IMR-90 (cell line): ENCODE measurements around the gene MGAT5B. TPM values are rescaled to one million over a fixed set of nuclear protein-coding genes. Genes with fewer than 3 reads are reported as not detected.
"Not testable (repeated sequence)": the region's sequence is repeated elsewhere in the genome, so short reads cannot be mapped to it uniquely, and the experiment has no call there.

Experiments
- ATAC-seq: fragments of 200-7000 bp; cut with Tn5 transposase; 2 replicates; pipeline ENCODE4 v1.9.1; 2020; ENCODE audit warnings: low read depth, mild to moderate bottlenecking, moderate library complexity
- BruUV-seq: library from RNA; stranded (reverse); fragments of 400-500 nt; replicated peaks from 2 replicates; lab custom pipeline; 2021; lab: Mats Ljungman, UMichigan
- CTCF ChIA-PET: fragments of 300-600 bp; formaldehyde crosslinking; extraction: SDS; loops from one replicate; lab custom pipeline; 2021; ENCODE audit warnings: antibody characterized with exemption; lab: Yijun Ruan, JAX
- POLR2A ChIA-PET: fragments of 300-600 bp; sonication (Branson Sonifier 250); formaldehyde crosslinking; loops from one replicate; lab custom pipeline; 2022; ENCODE audit warnings: antibody characterized with exemption; ENCODE audit not compliant: unreplicated experiment; lab: Charles Lee
- DNase-seq: peaks from one replicate; pipeline ENCODE4 v3.0.0; 2013
- H2AFZ ChIP-seq: replicated peaks from 2 replicates; pipeline ENCODE3; 2013; ENCODE audit warnings: low read length, mild to moderate bottlenecking; ENCODE audit not compliant: poor library complexity
- H2AK5ac ChIP-seq: 2 replicates; pipeline ENCODE4 v1.6.1; 2013; ENCODE audit warnings: low read depth, low read length, inconsistent platforms
- H2AK9ac ChIP-seq: replicated peaks from 2 replicates; pipeline ENCODE3; 2013; ENCODE audit warnings: mild to moderate bottlenecking, low read depth, low read length, moderate library complexity; ENCODE audit not compliant: poor library complexity
- H2BK120ac ChIP-seq: 2 replicates; pipeline ENCODE4 v1.6.1; 2013; ENCODE audit warnings: low read depth, low read length, inconsistent platforms
- H2BK15ac ChIP-seq: 3 replicates; pipeline ENCODE4 v1.6.1; 2013; ENCODE audit warnings: low read depth, low read length, inconsistent platforms
- H2BK20ac ChIP-seq: 2 replicates; pipeline ENCODE4 v1.6.1; 2013; ENCODE audit warnings: low read depth, mild to moderate bottlenecking, inconsistent platforms, low read length, moderate library complexity
- H2BK5ac ChIP-seq: 2 replicates; pipeline ENCODE4 v1.6.1; 2013; ENCODE audit warnings: mild to moderate bottlenecking, low read depth, low read length, inconsistent platforms; ENCODE audit not compliant: poor library complexity, severe bottlenecking
- H3K14ac ChIP-seq: replicated peaks from 2 replicates; pipeline ENCODE4 v1.6.1; 2013; ENCODE audit warnings: low read depth, low read length, inconsistent platforms
- H3K18ac ChIP-seq: 2 replicates; pipeline ENCODE4 v1.6.1; 2013; ENCODE audit warnings: low read depth, low read length, control low read depth
- H3K23ac ChIP-seq: 2 replicates; pipeline ENCODE4 v1.6.1; 2013; ENCODE audit warnings: low read depth, low read length, inconsistent platforms
- H3K27ac ChIP-seq: 2 replicates; pipeline ENCODE4 v1.5.1; 2013; ENCODE audit warnings: mild to moderate bottlenecking, control low read depth, low read length; ENCODE audit not compliant: insufficient read depth
- H3K27me3 ChIP-seq: 2 replicates; pipeline ENCODE4 v1.6.1; 2013; ENCODE audit warnings: low read length; ENCODE audit not compliant: control insufficient read depth, insufficient read depth
- H3K36me3 ChIP-seq: 2 replicates; pipeline ENCODE4 v1.6.1; 2013; ENCODE audit warnings: low read length, mixed read lengths; ENCODE audit not compliant: control insufficient read depth, insufficient read depth
- H3K4ac ChIP-seq: 2 replicates; pipeline ENCODE4 v1.6.1; 2013; ENCODE audit warnings: low read depth, low read length, inconsistent platforms
- H3K4me1 ChIP-seq: 2 replicates; pipeline ENCODE4 v1.6.1; 2013; ENCODE audit warnings: low read length, mixed read lengths; ENCODE audit not compliant: control insufficient read depth, insufficient read depth
- H3K4me2 ChIP-seq: 2 replicates; pipeline ENCODE4 v1.6.1; 2013; ENCODE audit warnings: low read depth, mild to moderate bottlenecking, control low read depth, low read length, moderate library complexity
- H3K4me3 ChIP-seq: 2 replicates; pipeline ENCODE4 v1.5.1; 2013; ENCODE audit warnings: low read depth, mild to moderate bottlenecking, control low read depth, low read length, moderate library complexity; ENCODE audit not compliant: insufficient read depth
- H3K56ac ChIP-seq: 2 replicates; pipeline ENCODE4 v1.6.1; 2013; ENCODE audit warnings: low read length, inconsistent platforms; ENCODE audit not compliant: insufficient read depth; ENCODE audit errors: extremely low read depth
- H3K79me1 ChIP-seq, 2 experiments: 2 replicates each; pipeline ENCODE4 v1.6.1; 2013; ENCODE audit warnings: low read length in 2 of 2, inconsistent platforms in 1 of 2, low read depth in 1 of 2
- H3K9ac ChIP-seq: 2 replicates; pipeline ENCODE4 v1.6.1; 2013; ENCODE audit warnings: low read depth, low read length, control low read depth
- H3K9me1 ChIP-seq: 2 replicates; pipeline ENCODE4 v1.6.1; 2013; ENCODE audit warnings: low read length, inconsistent platforms; ENCODE audit not compliant: insufficient read depth
- H3K9me3 ChIP-seq: 2 replicates; pipeline ENCODE4 v1.6.1; 2013; ENCODE audit warnings: low read length; ENCODE audit not compliant: control insufficient read depth, insufficient read depth
- H4K20me1 ChIP-seq: 2 replicates; pipeline ENCODE4 v1.6.1; 2013; ENCODE audit warnings: low read length, inconsistent platforms; ENCODE audit not compliant: insufficient read depth
- H4K5ac ChIP-seq: 2 replicates; pipeline ENCODE4 v1.6.1; 2013; ENCODE audit warnings: mild to moderate bottlenecking, low read depth, low read length, control low read depth
- H4K8ac ChIP-seq, 2 experiments: 2 replicates each; pipeline ENCODE4 v1.6.1; 2013; ENCODE audit warnings: low read depth in 2 of 2, low read length in 2 of 2, control low read depth in 1 of 2, inconsistent platforms in 1 of 2
- H4K91ac ChIP-seq: 2 replicates; pipeline ENCODE4 v1.6.1; 2013; ENCODE audit warnings: low read depth, low read length, inconsistent platforms; ENCODE audit not compliant: insufficient read depth
- WGBS, 2 experiments: methylation state at CpG; one replicate each; pipeline versions ENCODE4 v1.1.5 to v1.1.7; 2013; ENCODE audit warnings: missing lambda C conversion rate in 2 of 2; ENCODE audit not compliant: insufficient read length in 1 of 2; ENCODE audit errors: extremely low coverage in 2 of 2; 5-methylcytosine and 5-hydroxymethylcytosine counted together
- dilution Hi-C: fragments of 300-500 bp; cut with HindIII; formaldehyde crosslinking; loops from one replicate; pipeline ENCODE4 v1.14.3; 2018; ENCODE audit warnings: low sequenced_read_pairs; ENCODE audit not compliant: unreplicated experiment
- in situ Hi-C: fragments of 300-500 bp; cut with MboI; formaldehyde crosslinking; loops from 3 replicates; pipeline ENCODE4 v1.14.3; 2019; ENCODE audit warnings: low sequenced_read_pairs, inconsistent platforms, mixed read lengths
- intact Hi-C: fragments of 100-400 bp; cut with micrococcal nuclease; formaldehyde crosslinking; loops from 2 replicates; pipeline ENCODE4 v1.10.0; 2022
- polyA plus RNA-seq, 3 experiments: library from polyadenylated mRNA; depleted of rRNA; stranded (reverse); fragments of >200 nt; gene quantifications; 2 replicates each; pipeline ENCODE4 v1.2.3, GENCODE V29; 2012; ENCODE audit warnings: low replicate concordance in 1 of 3
- total RNA-seq: library from RNA; depleted of rRNA; stranded (reverse); fragments of >200 nt; gene quantifications from 2 replicates; pipeline ENCODE4 v1.2.3, GENCODE V29; 2012

The MGAT5B gene
- total and polyA plus RNA-seq, 2 of the 4 experiments (the other 2 are of a cell fraction): 0.54 to 2.0 TPM

GRCh38 chr17:76849160-76849559 lies 19.0 kb upstream of the MGAT5B start:
- H4K20me1 ChIP-seq, DNase-seq, H3K9me1 ChIP-seq, H2BK20ac ChIP-seq, intact Hi-C loops, H2BK120ac ChIP-seq, in situ Hi-C loops, H2AK9ac ChIP-seq, CTCF ChIA-PET, dilution Hi-C loops, H3K14ac ChIP-seq, H3K79me1 ChIP-seq, H3K23ac ChIP-seq, H3K18ac ChIP-seq, H4K8ac ChIP-seq, H3K9ac ChIP-seq, H3K4me2 ChIP-seq, H4K91ac ChIP-seq, H3K4ac ChIP-seq, H3K27ac ChIP-seq, POLR2A ChIA-PET, H3K9me3 ChIP-seq, H2BK5ac ChIP-seq, H2BK15ac ChIP-seq, H2AFZ ChIP-seq, H2AK5ac ChIP-seq, H3K36me3 ChIP-seq, H3K56ac ChIP-seq, ATAC-seq, H3K4me1 ChIP-seq, H4K5ac ChIP-seq, BruUV-seq, H3K4me3 ChIP-seq: not testable (repeated sequence)
- WGBS, 2 experiments: no CpG with 5 or more reads among the region's 11 CpGs
- peaks cover 28% of the 10 kb centered on the region for H3K27me3 ChIP-seq
